RWPE2 (cell line): ENCODE results near the gene USP9Y.

ENCODE experiments used
- ATAC-seq: fragments of 200-7000 bp; cut with Tn5 transposase; 3 replicates; pipeline ENCODE4 v1.9.1; 2021; ENCODE audit warnings: low read depth
- DNase-seq: peaks from one replicate; pipeline ENCODE4 v3.0.0-alpha.2; 2020; ENCODE audit warnings: low spot score
- H3K27ac ChIP-seq: fragments of 450-650 bp; 2 replicates; pipeline ENCODE4 v1.5.1; 2017; ENCODE audit warnings: mild to moderate bottlenecking; ENCODE audit not compliant: poor library complexity, severe bottlenecking
- H3K27me3 ChIP-seq: fragments of 250-450 bp; sonication (Bioruptor Pico); 2 replicates; pipeline ENCODE4 v1.5.1; 2021; ENCODE audit warnings: mild to moderate bottlenecking, moderate library complexity; ENCODE audit not compliant: insufficient read depth, poor library complexity, severe bottlenecking
- H3K36me3 ChIP-seq: fragments of 250-450 bp; sonication (Bioruptor Pico); 2 replicates; pipeline ENCODE4 v1.5.1; 2020; ENCODE audit warnings: low read depth, mild to moderate bottlenecking, moderate library complexity
- H3K4me1 ChIP-seq: fragments of 250-450 bp; sonication (Bioruptor Pico); 2 replicates; pipeline ENCODE4 v1.5.1; 2021; ENCODE audit warnings: mild to moderate bottlenecking, moderate library complexity; ENCODE audit not compliant: insufficient read depth, poor library complexity, severe bottlenecking
- H3K4me3 ChIP-seq: fragments of 250-450 bp; sonication (Bioruptor Pico); 2 replicates; pipeline ENCODE4 v1.5.1; 2021; ENCODE audit warnings: mild to moderate bottlenecking, moderate library complexity; ENCODE audit not compliant: severe bottlenecking
- H3K9me3 ChIP-seq: fragments of 250-450 bp; sonication (Bioruptor Pico); 2 replicates; pipeline ENCODE4 v1.5.1; 2021; ENCODE audit warnings: mild to moderate bottlenecking, moderate library complexity; ENCODE audit not compliant: severe bottlenecking
- CTCF ChIP-seq: fragments of 450-650 bp; IDR thresholded peaks from one replicate; pipeline ENCODE4 v1.5.1; 2017; ENCODE audit warnings: mild to moderate bottlenecking, moderate library complexity; ENCODE audit not compliant: poor library complexity, severe bottlenecking

The USP9Y gene

GRCh38 chrY:12678111-12678510 is 22.9 kb upstream of the USP9Y start:
- H3K27ac ChIP-seq = no peak overlapping the region
- H3K4me3 ChIP-seq = no peak overlapping the region
- DNase-seq (no peak), ATAC-seq (no peak)
- H3K36me3 ChIP-seq = peaks cover 67% of the 10 kb centered on the region
- H3K9me3 ChIP-seq = peaks cover 6% of the 10 kb centered on the region
- H3K27me3 ChIP-seq = no peaks in the 10 kb centered on the region
- TF ChIP-seq CTCF = no peak
- H3K4me1 ChIP-seq = peaks cover 46% of the 10 kb centered on the region

GRCh38 chrY:12681535-12681934 is 19.5 kb upstream of the USP9Y start:
- Histone ChIP-seq H3K4me3 (no peak overlapping the region), H3K36me3 (peaks cover 58% of the 10 kb centered on the region), H3K27me3 (no peaks in the 10 kb centered on the region), H3K9me3 (peaks cover 3% of the 10 kb centered on the region), H3K4me1 (peaks cover 46% of the 10 kb centered on the region), H3K27ac (peak overlapping the region; percentile 7)
- DNase-seq (no peak), ATAC-seq (peak; percentile 64)
- TF ChIP-seq CTCF = no peak

GRCh38 chrY:12688337-12688736 is 12.7 kb upstream of the USP9Y start:
- peaks cover 3% of the 10 kb centered on the region for H3K9me3 ChIP-seq
- H3K4me1 ChIP-seq = peaks cover 18% of the 10 kb centered on the region
- ATAC-seq (peak; percentile 64; the same call in 1 of the 3 replicates), DNase-seq (no peak)
- H3K4me3 ChIP-seq = no peak overlapping the region
- no peak for TF ChIP-seq CTCF
- H3K27ac ChIP-seq = peak overlapping the region; percentile 77
- H3K36me3 ChIP-seq = peaks cover 85% of the 10 kb centered on the region
- H3K27me3 ChIP-seq = no peaks in the 10 kb centered on the region

GRCh38 chrY:12700087-12700486 is 944 bp upstream of the USP9Y start:
- ATAC-seq (no peak; the same call in 2 of the 3 replicates), DNase-seq (no peak)
- peaks cover 64% of the 10 kb centered on the region for H3K36me3 ChIP-seq
- no peak overlapping the region for H3K27ac ChIP-seq
- no peaks in the 10 kb centered on the region for H3K4me1 ChIP-seq
- no peaks in the 10 kb centered on the region for H3K9me3 ChIP-seq
- no peak overlapping the region for H3K4me3 ChIP-seq
- no peak for TF ChIP-seq CTCF
- no peaks in the 10 kb centered on the region for H3K27me3 ChIP-seq

GRCh38 chrY:12702174-12702573 is 1.1 kb downstream of the USP9Y start:
- H3K4me3 ChIP-seq = no peak overlapping the region
- no peak for ATAC-seq
- peaks cover 61% of the 10 kb centered on the region for H3K36me3 ChIP-seq
- H3K9me3 ChIP-seq = no peaks in the 10 kb centered on the region
- no peaks in the 10 kb centered on the region for H3K27me3 ChIP-seq
- no peak for TF ChIP-seq CTCF
- no peaks in the 10 kb centered on the region for H3K4me1 ChIP-seq
- DNase-seq = no peak
- H3K27ac ChIP-seq = no peak overlapping the region
